Dedifferentiated amniotic fluid mesenchymal stem cell (primary cell): ENCODE data around the gene C3.
"Not testable (repeated sequence)": the region's sequence is repeated elsewhere in the genome, so short reads cannot be mapped to it uniquely, and the experiment has no call there.

Experiments used
- DNase-seq: peaks from one replicate; pipeline ENCODE4 v3.0.0-alpha.2; 2016; ENCODE audit errors: extremely low spot score

C3 gene

DNA sequence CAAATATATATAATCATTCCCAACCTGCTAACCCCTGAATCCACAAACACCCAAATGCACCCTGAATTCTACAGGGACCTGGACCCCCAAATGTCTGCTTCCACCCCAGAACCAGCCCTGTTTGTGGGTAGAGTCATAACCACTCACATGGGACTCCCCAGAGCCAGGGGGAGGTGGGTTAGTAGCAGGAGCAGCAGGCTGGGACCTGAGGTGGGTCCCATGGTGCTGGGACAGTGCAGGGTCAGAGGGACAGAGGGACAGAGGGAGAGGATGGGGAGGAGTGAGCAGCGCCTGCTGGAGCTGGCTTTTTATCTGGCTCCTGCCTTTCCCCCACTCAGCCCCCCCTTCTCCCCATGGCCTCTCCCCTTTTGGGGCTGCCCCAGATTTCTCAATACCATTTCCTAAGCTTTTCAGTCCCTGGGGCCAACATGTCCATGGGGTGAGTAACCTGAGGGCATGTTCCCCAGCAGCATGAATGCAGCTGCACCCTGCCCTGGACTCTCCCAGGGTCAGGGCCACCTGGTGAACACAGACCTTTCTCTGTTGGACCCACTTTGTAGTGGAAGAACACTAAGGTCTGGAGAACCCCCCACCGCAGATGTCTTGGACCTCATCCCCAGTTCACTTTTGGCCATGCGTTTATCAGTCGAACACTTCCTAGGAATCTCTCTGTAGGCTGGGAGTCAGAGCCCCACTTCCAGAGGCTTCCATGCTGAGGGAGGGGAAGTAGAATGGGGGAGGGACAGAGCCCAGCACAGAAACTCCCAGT lies at the start of gene C3:
Gene C3, minus strand, starts transcription at position 282 of the 769 bp plus-strand sequence. Its CDS starts 61 bp downstream, at position 221.
- DNase-seq, result no peak

DNA sequence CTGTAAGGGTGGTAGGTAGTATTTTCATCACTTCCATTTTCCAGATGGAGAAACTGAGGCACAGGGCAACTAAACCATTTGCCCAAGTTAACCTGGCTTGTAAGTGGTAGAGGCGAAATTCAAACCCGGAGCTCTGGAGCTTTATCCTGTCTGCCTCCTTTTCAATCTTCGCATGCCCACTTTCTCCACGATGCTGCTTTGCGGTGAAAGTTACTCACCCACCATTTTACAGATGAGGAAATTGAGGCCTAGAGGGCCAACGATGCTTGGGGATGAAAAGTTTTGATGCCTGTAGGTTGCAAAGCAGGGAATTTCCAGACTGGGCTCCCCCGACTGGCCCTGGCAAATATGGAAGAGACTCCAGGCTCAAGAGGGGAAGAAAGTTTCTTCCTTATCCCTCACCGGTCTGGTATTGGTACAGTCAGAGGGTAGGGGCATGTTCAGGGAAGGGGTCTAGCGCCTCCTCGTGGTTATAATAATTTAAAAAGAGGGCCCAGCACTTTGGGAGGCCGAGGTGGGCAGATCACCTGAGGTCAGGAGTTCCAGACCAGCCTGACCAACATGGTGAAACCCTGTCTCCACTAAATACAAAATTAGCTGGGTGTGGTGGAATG lies 48.7 kb upstream of the C3 start:
- DNase-seq, result no peak

DNA sequence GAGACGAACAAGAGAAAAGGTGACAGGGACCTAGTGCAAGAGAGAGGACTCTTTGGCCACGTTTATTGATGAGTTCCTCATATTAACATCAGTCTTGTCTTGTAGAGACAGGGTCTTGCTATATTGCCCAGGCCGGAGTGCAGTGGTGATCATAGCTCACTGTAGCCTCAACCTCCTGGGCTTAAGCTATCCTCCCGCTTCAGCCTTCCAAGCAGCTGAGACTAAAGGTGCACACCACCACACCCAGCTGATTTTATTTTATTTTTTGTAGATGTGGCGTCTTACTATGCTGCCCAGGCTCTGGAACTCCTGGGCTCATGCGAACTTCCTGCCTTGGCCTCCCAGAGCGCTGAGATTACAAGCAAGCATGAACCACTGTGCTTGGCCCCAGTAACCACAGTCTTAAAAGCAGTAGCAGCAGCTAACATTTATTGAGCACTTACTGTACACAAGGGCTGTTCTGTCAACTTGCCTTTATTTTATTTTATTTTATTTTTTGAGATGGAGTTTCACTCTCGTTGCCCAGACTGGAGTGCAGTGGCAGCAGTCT lies 47.9 kb upstream of the C3 start:
- no peak for DNase-seq

DNA sequence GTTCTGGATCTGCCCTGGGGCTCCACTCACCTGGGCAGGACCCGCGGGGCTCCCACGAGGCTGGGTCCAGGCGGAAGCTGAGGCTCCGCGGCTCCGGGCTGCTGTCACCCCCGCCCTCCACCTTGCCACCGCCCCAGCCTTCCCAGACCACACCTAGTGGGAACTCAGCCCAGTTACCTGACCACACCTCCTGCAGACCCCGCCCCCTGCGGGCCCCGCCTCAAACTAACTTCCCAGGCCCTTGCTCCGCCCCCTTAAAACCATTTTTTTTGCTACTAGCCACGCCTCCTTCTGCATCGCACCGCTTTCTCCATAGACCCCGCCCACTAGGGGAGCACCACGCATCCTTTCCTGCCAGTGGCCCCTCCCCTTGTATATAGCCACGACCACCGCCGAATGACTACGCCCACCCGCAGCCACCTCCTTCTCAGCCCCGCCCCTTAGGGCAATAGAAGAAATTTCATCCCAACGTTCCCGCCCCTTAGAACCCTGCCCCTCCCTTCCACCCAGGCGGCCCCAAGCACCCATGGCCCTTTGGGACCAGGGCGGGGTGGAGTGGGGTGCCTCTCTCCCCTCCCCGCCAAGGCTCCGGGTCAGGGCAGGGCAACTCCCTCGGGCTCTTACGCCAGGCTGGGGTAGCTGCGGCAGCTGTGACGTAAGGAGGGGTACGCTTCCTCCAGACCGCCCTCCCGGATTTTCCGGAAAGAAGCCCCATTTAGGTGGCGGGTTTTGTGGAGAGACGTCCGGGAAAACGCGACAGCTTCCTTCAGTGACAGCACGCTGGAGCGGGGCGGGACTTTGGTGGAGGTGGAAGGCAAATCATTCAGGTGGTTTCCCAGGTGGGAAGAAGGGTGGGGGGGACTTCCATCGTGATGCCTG lies 47.1 kb upstream of the C3 start, which contains the start of gene SH2D3A:
Gene SH2D3A, minus strand, starts transcription at position 79 of the 879 bp plus-strand sequence. CDS start 3,687 bp downstream, outside the sequence.
- DNase-seq, result no peak

DNA sequence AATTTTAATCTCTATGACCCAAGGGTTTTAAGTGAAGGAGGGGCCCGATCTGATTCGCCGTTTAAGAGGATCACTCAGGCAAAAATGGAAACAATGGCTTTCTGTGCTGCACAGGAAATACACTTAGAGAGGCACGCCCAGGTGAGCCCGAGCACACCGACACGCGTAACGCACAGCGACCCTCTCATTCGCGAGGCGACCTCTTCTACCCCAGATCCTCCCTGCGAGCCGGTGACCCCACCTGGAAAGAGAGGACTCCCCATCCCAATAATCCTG lies 46.6 kb upstream of the C3 start:
- no peak for DNase-seq

DNA sequence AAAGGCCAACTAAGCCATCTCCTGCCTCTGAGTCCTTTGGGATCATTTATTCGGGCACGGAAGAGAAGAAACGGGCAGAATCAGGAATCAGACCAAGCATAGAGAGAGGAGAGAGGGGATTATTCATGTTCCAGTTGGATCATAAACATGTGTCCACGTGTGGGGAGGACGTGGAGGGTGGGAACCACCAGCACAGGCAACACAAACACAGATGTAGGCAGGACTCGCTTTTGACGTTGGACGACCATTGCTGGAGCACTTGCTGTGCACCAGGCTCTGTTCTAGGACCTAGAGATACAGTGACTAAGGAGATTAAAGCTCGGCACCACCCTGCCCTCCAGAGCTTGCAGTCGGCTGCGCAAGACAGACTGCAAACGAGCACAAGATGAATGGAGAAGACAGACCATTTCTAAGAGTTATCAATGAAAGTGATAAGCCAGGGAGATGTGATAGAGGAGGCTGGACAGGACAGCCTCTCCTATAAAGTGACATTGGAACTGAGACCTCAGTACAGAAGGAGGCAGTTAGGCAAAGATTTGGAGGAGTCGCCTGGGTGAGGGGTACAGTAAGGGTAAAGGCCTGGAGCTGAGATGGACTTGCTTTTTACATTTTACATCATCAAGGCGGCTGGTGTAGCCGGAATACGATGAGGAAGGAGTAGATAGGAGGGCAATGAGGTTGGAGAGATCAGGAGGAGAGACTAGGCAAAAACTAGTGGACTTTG lies 46.1 kb upstream of the C3 start:
- DNase-seq, result no peak

DNA sequence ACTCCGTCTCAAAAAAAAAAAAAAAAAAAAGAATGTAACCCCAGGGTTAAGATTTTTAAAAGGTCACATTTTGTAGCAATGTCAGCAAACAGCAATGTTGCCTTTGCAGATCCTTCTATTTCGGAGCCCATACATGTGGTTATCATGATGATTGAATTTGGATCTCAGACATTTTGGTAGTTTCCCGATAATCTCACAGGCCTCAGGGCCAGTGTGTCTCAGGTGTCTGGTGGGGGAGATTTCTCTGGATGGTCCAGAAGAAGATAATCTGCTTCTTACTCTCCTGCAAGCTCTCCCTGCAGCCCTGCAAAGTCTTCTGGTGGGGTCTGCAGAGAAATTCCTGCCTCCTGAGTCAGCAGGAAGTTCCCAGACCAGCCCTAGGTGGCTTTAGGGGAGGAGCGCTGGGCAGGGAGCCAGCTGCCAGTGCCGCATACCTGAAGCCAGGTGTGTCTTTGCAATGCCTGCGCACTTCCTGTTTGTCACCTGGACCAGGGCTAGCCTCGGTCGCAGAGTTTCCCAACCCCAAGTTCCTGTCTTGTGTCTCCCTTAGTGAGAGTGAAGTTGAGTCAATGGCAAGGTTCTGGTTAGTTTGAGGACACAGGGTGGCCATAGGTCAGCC lies 45.4 kb upstream of the C3 start:
- no peak for DNase-seq

DNA sequence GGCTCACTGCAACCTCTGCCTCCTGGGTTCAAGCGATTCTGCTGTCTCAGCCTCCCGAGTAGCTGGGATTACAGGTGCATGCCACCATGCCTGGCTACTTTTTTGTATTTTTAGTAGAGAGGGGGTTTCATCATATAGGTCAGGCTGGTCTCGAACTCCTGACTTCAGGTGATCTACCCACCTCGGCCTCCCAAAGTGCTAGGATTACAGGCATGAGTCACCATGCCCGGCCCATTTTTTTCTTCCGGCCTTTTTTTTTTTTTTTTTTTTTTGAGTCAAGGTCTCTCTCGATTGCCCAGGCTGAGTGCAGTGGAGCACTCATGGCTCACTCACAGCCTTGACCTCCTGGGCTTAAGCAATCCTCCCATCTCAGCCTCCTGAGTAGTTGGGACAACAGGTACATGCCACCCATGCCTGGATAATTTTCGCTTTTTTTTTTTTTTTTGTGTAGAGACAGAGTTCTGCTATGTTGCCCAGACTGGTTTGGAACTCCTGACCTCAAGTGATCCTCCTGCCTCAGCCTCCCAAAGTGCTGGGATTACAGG lies 41.9 kb upstream of the C3 start:
- DNase-seq, result not testable (repeated sequence)

DNA sequence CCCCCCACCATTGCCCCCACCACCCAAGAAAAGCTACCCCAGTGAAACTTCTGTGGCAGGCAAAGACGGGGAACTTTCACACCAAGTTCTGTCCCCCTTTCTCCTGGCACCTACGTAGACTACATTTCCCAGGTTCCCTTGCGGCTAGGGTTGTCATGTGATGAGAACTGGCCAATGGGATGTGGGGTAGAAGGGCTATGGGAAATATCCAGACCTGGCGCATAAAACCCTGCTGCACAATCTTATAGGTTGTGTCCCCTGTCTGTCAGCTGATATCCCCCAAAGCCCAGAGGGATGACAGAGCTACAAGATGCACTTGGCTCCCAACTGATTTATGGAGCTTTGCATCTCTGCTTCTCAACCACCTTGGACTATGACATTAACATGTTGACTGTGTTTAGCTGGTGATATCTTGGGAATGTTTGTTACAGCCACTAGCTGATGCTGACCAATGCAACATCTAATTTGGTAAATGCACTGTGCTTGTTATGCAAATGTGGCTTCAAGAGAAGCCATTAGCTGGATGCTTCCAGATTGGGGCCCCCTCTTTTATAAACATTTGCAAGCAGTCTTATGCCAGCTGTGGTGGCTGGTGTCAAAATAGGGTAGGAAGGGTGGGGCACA lies 40.7 kb upstream of the C3 start:
- DNase-seq, result no peak

DNA sequence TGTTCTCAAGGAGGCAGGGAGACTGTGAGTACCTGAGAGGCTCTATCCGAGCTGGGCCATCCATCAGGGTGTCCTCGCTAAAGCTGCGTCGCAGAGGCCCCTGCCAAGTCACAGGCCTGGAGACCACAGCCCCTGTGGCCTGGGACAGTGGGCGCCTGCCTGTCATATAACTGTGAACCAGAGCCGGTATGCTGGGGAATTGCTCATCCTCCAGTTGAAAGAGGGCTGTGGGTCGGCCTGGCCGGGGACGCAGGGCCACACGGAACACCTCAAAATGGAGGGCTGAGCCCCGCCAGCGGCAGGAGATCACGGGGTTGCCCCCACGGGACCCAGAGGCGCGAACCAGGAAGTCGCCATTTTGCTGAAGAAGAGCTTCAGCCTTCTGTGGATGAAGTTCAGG lies 40.2 kb upstream of the C3 start:
- DNase-seq, result no peak

DNA sequence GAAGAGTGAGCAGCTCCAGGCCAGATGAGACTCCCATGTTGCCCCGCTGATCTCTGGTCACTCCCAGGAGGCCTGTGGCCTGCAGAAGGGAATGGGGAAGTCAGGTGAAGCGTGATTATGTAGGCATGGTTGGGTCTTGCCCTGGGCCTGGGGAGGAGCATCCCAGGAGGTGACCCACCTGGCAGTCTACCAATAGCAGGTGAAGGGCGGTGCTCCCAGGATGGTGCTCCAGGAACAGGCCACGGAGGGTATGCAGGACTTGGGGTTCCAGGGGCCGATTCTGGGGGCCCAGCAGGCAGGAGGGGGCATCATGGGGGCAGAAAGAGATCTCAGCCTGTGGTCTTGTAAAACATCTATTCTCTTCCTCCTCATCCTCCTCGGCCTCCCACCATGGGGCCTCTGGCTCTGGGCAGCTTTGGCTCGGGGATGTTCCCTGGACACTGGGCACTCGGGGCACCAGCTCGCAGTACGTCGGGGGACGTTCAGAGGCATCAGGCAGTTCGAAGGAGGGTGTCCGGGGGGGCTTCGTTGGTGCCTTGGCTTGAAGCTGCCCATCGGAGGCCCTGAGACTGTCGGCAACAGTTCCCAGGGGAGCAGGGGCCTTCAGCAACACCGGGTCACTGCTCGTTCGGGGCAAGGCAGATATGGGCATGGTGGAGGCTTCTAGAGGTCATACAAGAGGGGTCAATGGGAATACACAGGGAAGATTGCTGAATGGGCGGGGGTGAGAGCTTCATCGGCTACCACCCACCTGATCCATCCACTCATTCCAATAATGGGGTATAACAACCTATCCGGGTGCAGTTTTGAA lies 34.4 kb upstream of the C3 start:
- no peak for DNase-seq

DNA sequence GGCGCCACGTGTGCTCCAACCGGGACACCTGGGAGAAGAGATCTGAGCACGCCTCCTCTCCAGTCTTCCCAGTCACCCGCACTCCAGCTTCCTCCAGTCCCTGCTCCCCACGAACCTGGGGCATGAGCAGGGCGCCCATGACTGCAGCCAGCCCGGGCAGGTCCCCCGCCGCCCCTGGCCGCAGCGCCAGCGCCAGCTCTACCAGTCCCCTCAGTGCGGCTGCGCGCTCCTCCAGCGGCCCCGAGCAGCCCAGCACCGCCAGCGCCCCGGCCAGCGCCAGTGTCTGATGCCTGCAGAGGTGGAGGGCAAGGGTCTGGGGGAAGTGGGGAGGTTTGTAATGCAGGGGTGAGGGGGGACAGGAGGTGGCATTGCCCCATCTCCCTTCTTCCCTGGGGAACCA lies 33.7 kb upstream of the C3 start:
- no peak for DNase-seq

DNA sequence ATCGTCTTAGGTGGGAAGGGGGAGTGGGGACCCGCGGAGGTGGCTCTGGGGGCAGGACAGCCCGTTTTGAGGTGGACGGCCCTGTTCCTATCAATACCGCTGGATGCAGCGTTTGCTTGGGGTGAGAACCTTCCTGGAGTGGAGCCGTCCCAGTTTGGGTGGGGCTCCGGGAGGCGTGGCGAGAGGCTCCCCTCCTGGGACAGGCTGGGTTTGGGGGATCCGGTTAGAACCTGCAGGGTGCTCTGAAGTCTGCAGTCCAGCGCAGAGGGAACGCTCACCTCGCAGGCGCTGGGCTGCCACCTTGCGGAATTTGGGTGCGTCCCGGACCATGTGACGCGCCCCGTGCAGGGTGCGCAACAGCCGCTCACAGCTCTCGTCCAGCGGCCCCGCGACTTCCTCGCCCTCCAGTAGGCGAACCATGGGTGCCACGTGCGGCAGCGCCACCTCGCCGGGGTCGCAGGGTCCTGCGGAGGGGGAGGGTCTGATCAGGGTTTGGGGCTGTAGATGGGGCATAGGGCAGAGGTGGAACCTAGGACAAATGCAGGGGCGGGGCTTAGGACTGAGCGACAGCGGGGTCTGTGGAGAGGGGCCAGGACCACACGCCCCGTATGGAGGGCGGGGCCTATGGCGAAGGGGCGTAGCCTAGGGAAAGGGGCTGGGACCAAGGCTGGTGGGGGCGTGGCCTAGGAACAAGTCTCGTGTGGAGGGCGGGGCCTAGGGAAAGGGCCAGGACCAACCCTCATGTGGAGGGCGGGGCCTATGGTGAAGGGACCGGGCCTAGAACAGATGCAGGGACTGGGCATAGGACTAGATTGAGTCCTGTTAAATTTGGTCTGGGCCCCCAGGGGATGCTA lies 33.0 kb upstream of the C3 start:
- no peak for DNase-seq

DNA sequence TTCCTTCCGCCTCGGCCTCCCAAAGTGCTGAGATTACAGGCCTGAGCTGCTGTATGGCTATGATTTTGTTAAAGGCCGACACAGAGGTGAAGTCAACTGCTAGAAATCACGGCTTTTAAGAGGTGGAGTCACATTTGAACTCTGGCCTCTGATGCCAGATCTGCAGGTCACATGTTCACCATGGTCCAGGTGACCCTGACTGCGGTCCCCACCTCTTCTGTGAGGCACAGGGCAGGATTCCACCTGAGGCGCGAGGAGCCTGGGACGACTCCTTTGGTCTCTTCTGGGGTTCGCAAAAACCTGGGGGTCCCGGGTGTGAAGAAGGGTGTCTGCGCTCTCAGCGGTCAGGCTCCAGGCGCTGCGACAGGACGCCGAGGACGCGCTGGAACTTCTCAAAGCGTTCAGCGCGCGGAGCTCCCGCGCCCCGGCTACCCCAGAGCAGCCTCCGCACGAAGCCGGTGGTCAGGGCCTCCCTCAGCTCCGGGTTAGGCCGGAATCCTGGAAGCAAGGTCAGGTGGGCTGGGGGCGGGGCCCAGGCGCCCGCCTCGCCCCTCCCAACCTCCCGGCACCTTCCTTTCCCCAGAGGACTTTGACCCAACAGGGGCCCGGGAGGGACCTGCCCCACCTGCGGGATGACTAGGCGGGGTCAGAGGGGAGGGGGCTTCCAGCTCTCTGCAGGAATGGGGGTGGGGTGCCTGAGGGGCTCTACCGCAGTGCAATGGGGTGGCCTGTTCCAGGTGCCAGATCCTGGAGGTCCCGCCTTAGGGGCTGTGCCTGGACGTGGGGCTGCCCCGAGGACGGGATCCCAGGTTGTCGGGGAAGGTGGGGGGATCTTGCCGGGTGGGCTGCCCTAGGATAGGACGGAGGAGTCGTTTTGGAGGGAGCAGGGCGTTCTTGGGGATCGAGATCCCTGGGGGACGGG lies 32.1 kb upstream of the C3 start:
- DNase-seq, result no peak

DNA sequence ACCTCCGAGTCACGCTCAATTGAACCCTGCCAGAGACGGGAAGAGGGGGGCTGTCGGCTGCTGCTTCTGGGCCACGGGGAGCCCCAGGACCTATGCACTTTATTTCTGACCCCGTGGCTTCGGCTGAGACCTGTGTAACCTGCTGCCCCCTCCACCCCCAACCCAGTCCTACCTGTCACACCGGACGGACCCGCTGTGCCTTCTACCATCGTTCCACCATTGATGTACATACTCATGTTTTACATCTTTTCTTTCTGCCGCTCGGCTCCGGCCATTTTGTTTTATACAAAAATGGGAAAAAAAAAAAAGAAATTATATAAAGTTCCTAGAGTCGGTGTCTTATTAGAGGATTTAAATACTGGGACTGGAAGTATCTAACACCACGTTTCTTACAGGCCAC lies 30.7 kb upstream of the C3 start:
- DNase-seq, result no peak

DNA sequence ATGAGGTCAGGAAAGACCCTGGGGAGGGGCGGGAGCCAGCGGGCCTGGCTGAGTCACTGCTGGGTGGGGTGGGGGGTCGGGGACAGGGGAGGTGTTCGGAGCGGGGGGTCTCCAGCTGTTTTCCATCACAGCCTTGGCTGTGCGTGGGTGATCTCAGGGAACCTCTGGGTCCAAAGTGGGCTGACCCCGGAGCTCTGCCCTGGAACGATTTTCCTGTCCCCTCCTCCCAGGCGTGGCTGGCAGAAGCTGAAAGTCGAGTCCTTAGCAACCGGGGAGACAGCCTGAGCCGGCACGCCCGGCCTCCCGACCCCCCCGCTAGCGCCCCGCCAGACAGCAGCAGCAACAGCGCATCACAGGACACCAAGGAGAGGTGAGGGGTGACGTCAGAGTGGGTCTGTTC lies 29.6 kb upstream of the C3 start:
- no peak for DNase-seq

DNA sequence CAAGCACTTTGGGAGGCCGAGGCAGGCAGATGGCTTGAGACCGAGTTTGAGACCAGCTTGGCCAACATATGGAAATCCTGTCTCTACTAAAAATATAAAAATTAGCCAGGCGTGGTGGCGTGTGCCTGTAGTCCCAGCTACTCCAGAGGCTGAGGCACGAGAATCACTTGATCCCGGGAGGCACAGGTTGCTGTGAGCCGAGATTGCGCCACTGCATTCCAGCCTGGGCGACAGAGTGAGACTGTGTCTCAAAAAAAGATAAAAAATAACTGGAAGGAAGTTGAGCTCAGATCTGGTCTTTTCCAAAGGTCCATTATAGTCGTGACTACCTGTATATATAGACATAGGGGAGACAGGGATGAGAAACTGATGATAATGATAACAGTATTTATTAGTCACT lies 28.1 kb upstream of the C3 start:
- not testable (repeated sequence) for DNase-seq

DNA sequence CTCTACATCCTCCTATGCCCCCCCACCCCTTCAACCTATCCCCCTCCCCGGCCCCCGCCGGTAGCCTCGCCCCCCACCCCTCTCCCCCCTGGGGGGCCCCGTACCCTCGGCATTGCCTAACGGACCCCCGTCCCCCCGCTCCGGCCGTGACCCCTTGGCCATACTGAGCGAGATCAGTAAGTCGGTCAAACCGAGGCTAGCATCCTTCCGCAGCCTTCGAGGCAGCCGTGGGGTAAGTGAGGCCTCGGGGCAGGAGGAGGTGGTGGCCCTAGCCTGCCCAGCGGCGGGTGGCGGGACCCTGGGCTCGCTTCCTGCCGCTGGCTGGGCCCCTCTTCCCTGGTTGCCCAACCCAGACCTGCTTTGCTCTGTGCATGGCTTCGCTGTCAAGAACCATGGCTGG lies 25.5 kb upstream of the C3 start:
- DNase-seq, result no peak
